Measurements from ENCODE around the gene NOC3L. TPM values are rescaled to one million over a fixed set of nuclear protein-coding genes. Genes with fewer than 3 reads are reported as not detected.

NOC3L gene
- total RNA-seq, 1 donor from 2014 or later, result 21.6 TPM

DNA sequence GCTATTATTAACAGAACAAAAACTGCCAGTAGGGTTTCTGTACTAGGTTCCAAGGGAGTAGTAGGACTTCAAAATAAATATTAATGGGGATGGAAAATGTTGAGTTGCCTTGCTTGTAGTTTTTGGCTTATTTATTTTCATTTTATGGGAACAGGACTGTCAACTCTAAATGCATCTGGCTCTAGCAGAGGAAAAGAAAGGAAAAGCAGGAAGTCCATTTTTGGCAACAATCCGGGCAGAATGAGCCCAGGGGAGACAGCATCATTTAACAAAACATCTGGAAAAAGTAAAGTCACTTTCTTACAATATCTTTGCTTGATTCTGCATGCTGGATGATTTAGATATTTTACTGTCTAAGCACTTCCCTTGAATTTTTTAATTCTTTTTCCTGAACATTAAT is 69.4 kb downstream of the NOC3L start:
- H3K36me3 Mint-ChIP-seq (ENCODE audit: low read depth, unreplicated experiment), result no peaks in the 10 kb centered on the region

DNA sequence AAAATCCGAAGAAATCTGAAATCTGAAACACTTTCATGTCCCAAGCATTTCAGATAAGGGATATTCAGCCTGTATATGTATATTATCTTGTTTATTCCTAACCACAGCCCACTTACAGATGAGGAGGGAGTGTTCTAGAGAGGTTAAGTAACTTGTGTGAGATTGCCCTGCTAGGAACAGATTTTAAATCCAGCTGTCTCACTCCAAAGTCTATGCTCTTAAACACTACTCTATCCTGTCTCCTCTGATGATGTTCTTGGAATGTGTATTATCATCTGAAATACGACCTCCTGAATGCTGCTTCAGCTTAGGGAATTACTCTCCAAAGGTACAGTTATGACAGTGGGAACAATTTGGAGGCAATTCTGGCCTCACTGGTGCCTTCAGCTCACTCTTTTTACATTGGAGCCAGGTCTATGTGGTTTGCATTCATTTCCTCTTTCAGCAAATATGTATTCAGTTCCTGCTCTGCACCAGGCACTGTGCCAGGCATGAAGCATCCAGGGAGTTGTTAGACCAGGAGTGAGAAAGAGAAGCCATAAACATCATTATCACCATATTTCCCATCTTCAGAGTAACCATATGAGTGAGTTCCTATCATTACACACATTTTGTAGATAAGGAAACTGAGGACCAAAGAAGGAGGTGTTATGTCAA is 70.2 kb downstream of the NOC3L start:
- Mint-ChIP-seq H3K27me3 (ENCODE audit: low read depth, unreplicated experiment) (peaks cover 19% of the 10 kb centered on the region), H3K9me3 (ENCODE audit: unreplicated experiment) (no peaks in the 10 kb centered on the region), H3K36me3 (ENCODE audit: low read depth, unreplicated experiment) (no peaks in the 10 kb centered on the region), H3K4me3 (ENCODE audit: unreplicated experiment) (no peak overlapping the region), H3K4me1 (ENCODE audit: low read depth, unreplicated experiment) (peaks cover 14% of the 10 kb centered on the region), H3K27ac (ENCODE audit: unreplicated experiment) (no peak overlapping the region)
- DNase-seq (ENCODE audit: low read depth) (peak; percentile 69), FAIRE-seq (peak; percentile 79)
- Histone ChIP-seq H3K79me2 (ENCODE audit: insufficient read depth, low read length) (no peaks in the 10 kb centered on the region), H3K4me3 (ENCODE audit: insufficient read depth, low read depth, low read length) (no peak overlapping the region), H3K9ac (ENCODE audit: low read length) (no peak overlapping the region), H4K20me1 (ENCODE audit: insufficient read depth, low read length) (no peaks in the 10 kb centered on the region), H2AFZ (ENCODE audit: low read depth, low read length) (no peak overlapping the region), H3K4me1 (ENCODE audit: insufficient read depth, low read length) (peaks cover 7% of the 10 kb centered on the region), H3K4me2 (ENCODE audit: low read length) (no peak overlapping the region), H3K27ac (ENCODE audit: low read depth, low read length) (no peak overlapping the region), H3K36me3 (ENCODE audit: insufficient read depth, low read length) (no peaks in the 10 kb centered on the region), H3K27me3 (ENCODE audit: insufficient read depth, low read length) (no peaks in the 10 kb centered on the region), H3K9me3 (ENCODE audit: insufficient read depth, low read depth, low read length) (no peaks in the 10 kb centered on the region)
- no peak for TF ChIP-seq EZH2 (IDR thresholded peaks at IDR 0.05; ENCODE audit: insufficient read depth, low read length)
- TF ChIP-seq, protein P1, sequence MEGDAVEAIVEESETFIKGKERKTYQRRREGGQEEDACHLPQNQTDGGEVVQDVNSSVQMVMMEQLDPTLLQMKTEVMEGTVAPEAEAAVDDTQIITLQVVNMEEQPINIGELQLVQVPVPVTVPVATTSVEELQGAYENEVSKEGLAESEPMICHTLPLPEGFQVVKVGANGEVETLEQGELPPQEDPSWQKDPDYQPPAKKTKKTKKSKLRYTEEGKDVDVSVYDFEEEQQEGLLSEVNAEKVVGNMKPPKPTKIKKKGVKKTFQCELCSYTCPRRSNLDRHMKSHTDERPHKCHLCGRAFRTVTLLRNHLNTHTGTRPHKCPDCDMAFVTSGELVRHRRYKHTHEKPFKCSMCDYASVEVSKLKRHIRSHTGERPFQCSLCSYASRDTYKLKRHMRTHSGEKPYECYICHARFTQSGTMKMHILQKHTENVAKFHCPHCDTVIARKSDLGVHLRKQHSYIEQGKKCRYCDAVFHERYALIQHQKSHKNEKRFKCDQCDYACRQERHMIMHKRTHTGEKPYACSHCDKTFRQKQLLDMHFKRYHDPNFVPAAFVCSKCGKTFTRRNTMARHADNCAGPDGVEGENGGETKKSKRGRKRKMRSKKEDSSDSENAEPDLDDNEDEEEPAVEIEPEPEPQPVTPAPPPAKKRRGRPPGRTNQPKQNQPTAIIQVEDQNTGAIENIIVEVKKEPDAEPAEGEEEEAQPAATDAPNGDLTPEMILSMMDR (IDR thresholded peaks at IDR 0.05; ENCODE audit: insufficient read depth, low read depth, low read length), result no peak

More for the DNA sequence above, 69.4 kb downstream of the NOC3L start:
- peaks cover 7% of the 10 kb centered on the region for H3K4me1 ChIP-seq (ENCODE audit: insufficient read depth, low read length)
- no peaks in the 10 kb centered on the region for H3K27me3 ChIP-seq (ENCODE audit: insufficient read depth, low read length)
- DNase-seq (ENCODE audit: low read depth) (no peak), FAIRE-seq (no peak)
- no peak overlapping the region for H3K4me3 ChIP-seq (ENCODE audit: insufficient read depth, low read depth, low read length)
- Mint-ChIP-seq H3K27me3 (ENCODE audit: low read depth, unreplicated experiment) (peaks cover 24% of the 10 kb centered on the region), H3K27ac (ENCODE audit: unreplicated experiment) (no peak overlapping the region), H3K4me3 (ENCODE audit: unreplicated experiment) (no peak overlapping the region), H3K4me1 (ENCODE audit: low read depth, unreplicated experiment) (peaks cover 12% of the 10 kb centered on the region), H3K9me3 (ENCODE audit: unreplicated experiment) (no peaks in the 10 kb centered on the region)
- H3K27ac ChIP-seq (ENCODE audit: low read depth, low read length), result no peak overlapping the region
- no peaks in the 10 kb centered on the region for H3K79me2 ChIP-seq (ENCODE audit: insufficient read depth, low read length)
- TF ChIP-seq EZH2 (IDR thresholded peaks at IDR 0.05; ENCODE audit: insufficient read depth, low read length), result no peak
- TF ChIP-seq, protein P1 (IDR thresholded peaks at IDR 0.05; ENCODE audit: insufficient read depth, low read depth, low read length), result no peak
- no peak overlapping the region for H3K4me2 ChIP-seq (ENCODE audit: low read length)
- no peaks in the 10 kb centered on the region for H3K9me3 ChIP-seq (ENCODE audit: insufficient read depth, low read depth, low read length)
- no peaks in the 10 kb centered on the region for H3K36me3 ChIP-seq (ENCODE audit: insufficient read depth, low read length)
- H3K9ac ChIP-seq (ENCODE audit: low read length), result no peak overlapping the region
- H4K20me1 ChIP-seq (ENCODE audit: insufficient read depth, low read length), result no peaks in the 10 kb centered on the region
- H2AFZ ChIP-seq (ENCODE audit: low read depth, low read length), result no peak overlapping the region

DNA sequence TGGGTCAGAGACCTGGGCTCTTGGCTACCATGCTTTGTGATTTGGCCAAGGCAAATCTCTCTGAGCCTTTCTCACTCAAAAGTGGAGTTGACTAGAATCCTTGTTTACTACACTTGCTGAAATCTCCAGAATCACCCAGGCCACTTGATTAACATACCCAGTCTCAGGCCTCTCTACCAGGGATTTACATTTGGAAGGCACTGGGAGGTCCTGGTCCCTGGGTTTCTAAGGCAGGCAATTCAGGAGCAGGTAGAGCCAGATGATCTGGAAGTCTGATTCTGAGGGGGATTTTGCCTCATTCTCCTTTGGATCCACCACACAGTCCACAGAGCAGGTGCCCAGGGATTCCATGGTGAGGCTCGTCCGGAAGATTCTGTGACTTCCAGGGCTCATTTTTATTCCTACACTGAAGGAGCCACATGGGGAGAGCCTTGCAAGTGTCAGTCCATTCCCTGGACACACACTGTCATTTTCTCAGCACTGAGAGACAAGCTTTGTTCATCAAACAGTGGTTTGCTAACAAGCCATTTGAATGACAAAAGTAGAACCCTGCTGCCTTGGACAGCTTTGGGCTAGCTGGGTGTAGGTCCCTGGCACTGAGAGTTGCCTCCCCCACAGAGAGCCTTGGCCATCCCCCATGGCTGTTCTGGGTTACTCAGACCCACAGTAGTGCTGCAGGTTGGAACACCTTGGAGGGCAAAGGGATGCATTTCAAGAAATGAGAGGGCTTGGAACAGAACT is 74.2 kb downstream of the NOC3L start:
- no peaks in the 10 kb centered on the region for H3K36me3 ChIP-seq (ENCODE audit: insufficient read depth, low read length)
- H4K20me1 ChIP-seq (ENCODE audit: insufficient read depth, low read length), result no peaks in the 10 kb centered on the region
- TF ChIP-seq, protein P1 (IDR thresholded peaks at IDR 0.05; ENCODE audit: insufficient read depth, low read depth, low read length), result no peak
- TF ChIP-seq EZH2 (IDR thresholded peaks at IDR 0.05; ENCODE audit: insufficient read depth, low read length), result no peak
- H3K4me1 ChIP-seq (ENCODE audit: insufficient read depth, low read length), result peaks cover 7% of the 10 kb centered on the region
- DNase-seq (ENCODE audit: low read depth) (no peak), FAIRE-seq (no peak)
- H3K9me3 Mint-ChIP-seq (ENCODE audit: unreplicated experiment), result no peaks in the 10 kb centered on the region
- H3K79me2 ChIP-seq (ENCODE audit: insufficient read depth, low read length), result no peaks in the 10 kb centered on the region
- no peak overlapping the region for H3K4me3 ChIP-seq (ENCODE audit: insufficient read depth, low read depth, low read length)
- no peak overlapping the region for H3K27ac Mint-ChIP-seq (ENCODE audit: unreplicated experiment)
- H3K4me2 ChIP-seq (ENCODE audit: low read length), result no peak overlapping the region
- H2AFZ ChIP-seq (ENCODE audit: low read depth, low read length), result no peak overlapping the region
- H3K27ac ChIP-seq (ENCODE audit: low read depth, low read length), result no peak overlapping the region
- H3K27me3 ChIP-seq (ENCODE audit: insufficient read depth, low read length), result no peaks in the 10 kb centered on the region
- no peaks in the 10 kb centered on the region for H3K9me3 ChIP-seq (ENCODE audit: insufficient read depth, low read depth, low read length)
- H3K4me1 Mint-ChIP-seq (ENCODE audit: low read depth, unreplicated experiment), result peaks cover 19% of the 10 kb centered on the region
- H3K27me3 Mint-ChIP-seq (ENCODE audit: low read depth, unreplicated experiment), result peaks cover 13% of the 10 kb centered on the region
- no peaks in the 10 kb centered on the region for H3K36me3 Mint-ChIP-seq (ENCODE audit: low read depth, unreplicated experiment)
- no peak overlapping the region for H3K9ac ChIP-seq (ENCODE audit: low read length)
- no peak overlapping the region for H3K4me3 Mint-ChIP-seq (ENCODE audit: unreplicated experiment)
